Dendritic cell treated with granulocyte-macrophage colony-stimulating factor and Interleukin-4, amounts not matched to agents 40 ng/mL and 50 ng/mL, for 4 days (primary cell): ENCODE data around the gene AANAT.

ENCODE experiments used
- H3K27ac Mint-ChIP-seq: one replicate; pipeline ENCODE4 v1.8.0; 2022; ENCODE audit warnings: mild to moderate bottlenecking, mixed read lengths
- H3K27me3 Mint-ChIP-seq: one replicate; pipeline ENCODE4 v1.8.0; 2022; ENCODE audit warnings: mild to moderate bottlenecking, mixed read lengths
- H3K36me3 Mint-ChIP-seq: one replicate; pipeline ENCODE4 v1.8.0; 2022; ENCODE audit warnings: low read depth, mixed read lengths
- H3K4me1 Mint-ChIP-seq: one replicate; pipeline ENCODE4 v1.8.0; 2022; ENCODE audit warnings: low read depth, mixed read lengths
- H3K4me3 Mint-ChIP-seq: one replicate; pipeline ENCODE4 v1.8.0; 2022; ENCODE audit warnings: mild to moderate bottlenecking, moderate library complexity, mixed read lengths
- H3K9me3 Mint-ChIP-seq: one replicate; pipeline ENCODE4 v1.8.0; 2022; ENCODE audit warnings: mixed read lengths
- intact Hi-C: fragments of 100-400 bp; cut with micrococcal nuclease; formaldehyde crosslinking; loops from one replicate; pipeline ENCODE4 v1.15.0; 2022

Gene AANAT

DNA sequence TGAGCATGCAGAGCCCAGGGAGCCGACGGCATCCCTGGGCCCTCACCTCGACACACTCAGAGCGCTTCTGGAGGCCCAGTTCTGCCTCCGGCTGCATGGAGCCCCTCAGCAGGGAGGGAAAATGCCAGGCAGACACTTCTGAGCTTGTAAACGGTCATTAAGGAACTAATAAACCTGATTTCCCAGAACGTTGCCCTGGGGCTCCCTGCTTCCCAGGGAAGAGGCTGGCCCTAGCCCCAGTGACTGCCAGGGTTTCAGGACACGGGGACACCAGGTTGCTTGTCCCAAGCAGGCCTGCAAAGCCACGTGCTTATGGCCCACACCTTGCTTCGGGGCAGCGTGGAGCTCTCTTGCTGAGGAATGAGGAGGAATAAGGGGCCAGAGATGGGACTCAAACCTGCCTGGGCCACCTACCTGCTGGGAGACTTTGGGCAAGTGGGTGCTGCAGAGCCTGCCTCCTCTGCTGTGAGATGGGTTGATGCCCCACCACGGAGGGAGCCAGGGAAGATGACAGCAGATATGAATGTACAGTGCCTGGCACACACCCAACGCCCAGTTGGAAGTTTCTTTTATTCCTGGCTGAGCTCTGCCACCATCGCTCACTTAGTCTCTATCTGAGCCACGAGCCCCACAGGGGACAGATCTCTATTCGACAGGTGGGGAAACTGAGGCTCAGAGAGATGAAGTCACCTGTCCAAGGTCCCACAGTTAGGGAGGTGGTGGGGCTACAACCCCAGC is 28.4 kb downstream of the AANAT start:
- Mint-ChIP-seq H3K4me3 (no peak overlapping the region), H3K4me1 (peaks cover 100% of the 10 kb centered on the region), H3K36me3 (peaks cover 31% of the 10 kb centered on the region), H3K27me3 (no peaks in the 10 kb centered on the region), H3K27ac (no peak overlapping the region), H3K9me3 (no peaks in the 10 kb centered on the region)
- intact Hi-C loops: loop anchor here (10.0 kb wide), 1 partner anchor 111 kb away; the partner anchor contains the start of gene SPHK1

DNA sequence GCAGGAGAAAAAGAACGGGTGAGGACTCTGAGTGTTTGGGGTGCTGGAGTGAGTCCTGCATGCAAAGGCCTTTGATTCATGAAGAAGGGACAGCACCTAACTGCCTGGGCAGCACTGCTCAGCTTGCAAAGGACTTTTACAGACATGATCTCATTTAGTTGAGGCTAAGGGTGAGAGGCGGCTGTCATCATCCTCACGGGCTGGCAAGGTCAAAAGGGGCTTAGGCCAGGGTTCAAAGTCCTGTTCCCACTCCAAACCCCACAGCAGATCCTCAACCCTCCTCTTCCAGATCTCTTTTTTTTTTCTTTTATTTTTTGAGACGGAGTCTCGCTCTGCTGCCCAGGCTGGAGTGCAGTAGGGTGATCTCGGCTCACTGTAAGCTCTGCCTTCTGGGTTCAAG is 29.1 kb downstream of the AANAT start:
- H3K4me3 Mint-ChIP-seq: no peak overlapping the region
- H3K27me3 Mint-ChIP-seq: no peaks in the 10 kb centered on the region
- H3K4me1 Mint-ChIP-seq: peaks cover 97% of the 10 kb centered on the region
- intact Hi-C loops: loop anchor here (10.0 kb wide), 1 partner anchor 112 kb away; the partner anchor contains the start of gene SPHK1
- no peak overlapping the region for H3K27ac Mint-ChIP-seq
- H3K9me3 Mint-ChIP-seq: no peaks in the 10 kb centered on the region
- H3K36me3 Mint-ChIP-seq: peaks cover 32% of the 10 kb centered on the region

DNA sequence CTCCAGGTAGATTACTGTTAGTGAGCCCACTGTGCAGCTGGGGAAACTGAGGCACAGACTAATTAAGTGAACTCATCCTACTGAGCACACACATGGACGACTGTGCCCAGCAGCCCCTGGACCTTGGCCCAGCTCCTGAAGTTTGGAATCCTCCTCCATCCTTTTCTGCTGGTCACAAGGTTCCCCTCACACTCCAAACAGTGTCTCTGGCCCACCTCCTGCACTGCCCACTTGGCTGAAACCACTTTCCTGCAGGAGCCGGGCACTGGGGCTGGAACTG is 30.2 kb downstream of the AANAT start:
- Mint-ChIP-seq H3K4me3 (peak overlapping the region; percentile 25), H3K27ac (peak overlapping the region; percentile 79), H3K4me1 (peaks cover 97% of the 10 kb centered on the region), H3K27me3 (no peaks in the 10 kb centered on the region), H3K9me3 (no peaks in the 10 kb centered on the region), H3K36me3 (peaks cover 32% of the 10 kb centered on the region)
- intact Hi-C loops: loop anchor here (10.0 kb wide), 1 partner anchor 113 kb away; the partner anchor contains the start of gene SPHK1

DNA sequence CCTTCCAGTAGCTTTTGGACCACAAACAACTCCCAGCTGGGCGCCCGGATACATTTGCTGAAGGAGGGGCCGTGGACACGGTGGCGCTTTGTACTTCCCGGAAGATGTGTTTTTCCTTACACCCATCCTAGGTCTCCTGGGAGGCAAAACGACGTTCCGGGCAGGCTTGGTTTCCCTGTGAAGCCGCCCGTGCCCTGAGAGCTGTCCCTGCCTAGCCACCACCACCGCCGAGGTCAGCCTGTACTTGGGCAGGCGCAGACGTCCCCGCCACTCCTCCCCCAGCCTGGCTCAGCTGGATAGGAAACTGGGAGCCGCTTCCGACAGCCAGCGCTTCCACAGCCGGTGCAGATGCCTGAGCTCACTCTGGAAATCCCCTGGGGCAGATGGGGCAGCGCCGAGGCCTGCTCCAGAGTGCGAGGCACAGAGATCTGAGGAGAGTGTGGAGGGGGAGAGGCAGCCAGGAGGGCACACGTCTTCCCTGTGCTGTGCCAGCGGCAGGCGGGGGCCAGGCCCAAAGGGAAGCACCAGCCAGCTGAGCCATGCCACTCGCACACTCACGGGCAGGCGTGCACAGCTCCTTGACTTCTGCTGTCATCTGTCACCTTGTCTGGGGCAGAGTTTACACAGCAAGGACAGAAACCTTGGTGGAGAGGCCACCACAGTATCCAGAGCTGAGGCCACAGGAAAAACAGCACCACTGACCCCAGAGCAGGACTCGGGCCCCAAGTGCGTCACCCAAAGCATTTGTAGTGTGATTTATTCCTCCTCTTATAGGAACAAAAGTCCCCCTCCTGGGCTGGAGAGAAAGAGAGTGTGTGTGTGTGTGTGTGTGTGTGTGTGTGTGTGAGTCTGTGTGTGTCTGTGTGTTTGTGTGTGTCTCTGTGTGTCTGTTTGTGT is 30.8 kb downstream of the AANAT start:
- peaks cover 32% of the 10 kb centered on the region for H3K36me3 Mint-ChIP-seq
- H3K4me3 Mint-ChIP-seq: peak overlapping the region; percentile 25
- intact Hi-C loops: loop anchor here (10.0 kb wide), 1 partner anchor 113 kb away; the partner anchor contains the start of gene SPHK1
- H3K9me3 Mint-ChIP-seq: no peaks in the 10 kb centered on the region
- peaks cover 96% of the 10 kb centered on the region for H3K4me1 Mint-ChIP-seq
- no peaks in the 10 kb centered on the region for H3K27me3 Mint-ChIP-seq
- peak overlapping the region; percentile 79 for H3K27ac Mint-ChIP-seq

DNA sequence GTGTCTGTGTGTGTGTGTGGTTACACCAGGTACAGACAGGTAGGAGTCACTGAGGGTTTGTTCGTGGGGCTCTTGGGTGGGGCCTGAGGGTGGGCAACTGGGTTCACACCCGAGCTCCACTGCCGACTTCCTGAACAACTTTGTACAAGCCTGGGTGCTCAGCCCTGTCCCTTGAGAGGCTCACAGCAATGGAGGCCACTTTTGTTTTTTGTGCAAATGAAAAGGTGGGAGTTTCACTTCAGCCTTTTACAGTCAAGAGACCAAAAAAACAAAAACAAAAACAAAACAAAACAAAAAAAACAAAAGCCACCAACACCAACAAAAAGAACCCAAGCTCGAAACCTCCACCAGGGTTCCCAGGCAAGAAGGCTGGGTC is 31.5 kb downstream of the AANAT start:
- intact Hi-C loops: loop anchor here (10.0 kb wide), 1 partner anchor 114 kb away; the partner anchor contains the start of gene SPHK1
- H3K27me3 Mint-ChIP-seq: no peaks in the 10 kb centered on the region
- peaks cover 32% of the 10 kb centered on the region for H3K36me3 Mint-ChIP-seq
- H3K4me1 Mint-ChIP-seq: peaks cover 90% of the 10 kb centered on the region
- H3K4me3 Mint-ChIP-seq: no peak overlapping the region
- peak overlapping the region; percentile 79 for H3K27ac Mint-ChIP-seq
- H3K9me3 Mint-ChIP-seq: no peaks in the 10 kb centered on the region

DNA sequence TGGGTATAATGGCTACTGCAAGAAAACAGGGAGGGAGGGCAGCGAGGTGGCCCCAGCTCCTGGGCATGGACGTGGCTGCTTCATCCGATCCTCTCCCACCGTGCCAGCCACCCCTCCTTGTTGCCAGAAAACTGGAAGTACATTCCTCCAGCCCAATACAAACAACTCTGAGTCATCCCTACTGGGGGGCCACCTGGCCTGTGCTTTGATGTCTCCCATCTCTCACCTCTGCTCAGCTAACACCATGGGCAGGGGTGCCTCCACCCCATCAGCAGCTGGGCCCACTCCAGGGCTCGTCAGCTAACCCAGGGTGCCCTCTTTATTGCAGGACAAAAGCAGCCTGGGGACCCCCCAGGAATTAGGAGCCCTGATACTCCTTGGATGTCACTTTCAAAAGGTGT is 31.9 kb downstream of the AANAT start:
- H3K27ac Mint-ChIP-seq: peak overlapping the region; percentile 79
- peaks cover 90% of the 10 kb centered on the region for H3K4me1 Mint-ChIP-seq
- intact Hi-C loops: loop anchor here (10.0 kb wide), 1 partner anchor 114 kb away; the partner anchor contains the start of gene SPHK1
- no peaks in the 10 kb centered on the region for H3K27me3 Mint-ChIP-seq
- H3K4me3 Mint-ChIP-seq: no peak overlapping the region
- no peaks in the 10 kb centered on the region for H3K9me3 Mint-ChIP-seq
- H3K36me3 Mint-ChIP-seq: peaks cover 32% of the 10 kb centered on the region

DNA sequence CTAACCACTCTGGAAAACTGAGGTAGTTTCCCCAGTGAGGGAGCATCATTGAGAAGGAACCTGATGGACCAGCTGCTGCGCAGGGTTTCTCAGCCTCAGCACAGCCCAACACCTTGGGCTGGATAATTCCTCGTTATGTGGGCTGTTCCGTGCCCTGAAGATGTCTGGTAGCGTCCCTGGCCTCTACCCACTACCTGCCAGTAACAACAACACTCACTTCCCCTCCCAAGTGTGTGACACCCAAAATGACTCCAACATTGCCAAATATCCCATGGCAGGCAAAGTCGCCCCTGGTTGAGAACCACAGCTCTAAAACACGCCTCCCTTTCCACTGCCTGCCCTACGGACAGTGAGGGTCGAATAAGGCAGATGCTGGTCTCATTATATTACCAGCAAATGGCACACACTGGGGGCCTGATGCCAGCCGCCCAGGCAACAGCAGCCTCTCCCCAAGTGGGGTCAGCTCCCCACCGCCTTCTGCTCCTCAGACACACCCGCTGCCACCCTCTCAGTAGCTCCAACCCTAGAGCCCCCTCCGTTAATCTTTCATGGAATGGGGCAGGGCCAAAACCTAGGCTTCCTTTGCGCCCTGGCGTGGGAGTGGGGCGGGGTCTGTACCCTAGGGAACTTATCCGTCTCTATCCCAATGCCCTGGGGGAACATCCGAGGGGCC is 32.8 kb downstream of the AANAT start:
- Mint-ChIP-seq H3K9me3 (no peaks in the 10 kb centered on the region), H3K27ac (peak overlapping the region; percentile 88), H3K27me3 (no peaks in the 10 kb centered on the region), H3K4me1 (peaks cover 83% of the 10 kb centered on the region), H3K4me3 (peak overlapping the region; percentile 87), H3K36me3 (peaks cover 32% of the 10 kb centered on the region)
- intact Hi-C loops: no loop called here

DNA sequence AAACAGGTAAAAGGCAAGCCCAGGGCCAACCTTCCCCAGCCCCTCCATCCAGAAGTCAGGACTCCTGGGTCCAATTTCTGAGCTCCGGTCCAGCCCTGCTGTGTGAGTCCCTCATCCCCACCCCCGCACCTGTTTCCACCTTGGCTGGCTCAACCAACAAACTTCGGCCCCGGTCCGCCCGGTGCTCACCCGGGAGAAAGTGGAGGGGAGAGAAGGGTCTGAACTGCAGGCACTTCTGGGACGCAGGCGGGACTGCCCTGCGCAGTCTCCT is 33.3 kb downstream of the AANAT start:
- intact Hi-C loops: loop anchor here (1.0 kb wide), 1 partner anchor 8 kb away; no protein-coding TSS in a partner anchor
- Mint-ChIP-seq H3K4me1 (peaks cover 78% of the 10 kb centered on the region), H3K36me3 (peaks cover 32% of the 10 kb centered on the region), H3K27me3 (no peaks in the 10 kb centered on the region), H3K4me3 (peak overlapping the region; percentile 87), H3K9me3 (no peaks in the 10 kb centered on the region), H3K27ac (peak overlapping the region; percentile 88)

DNA sequence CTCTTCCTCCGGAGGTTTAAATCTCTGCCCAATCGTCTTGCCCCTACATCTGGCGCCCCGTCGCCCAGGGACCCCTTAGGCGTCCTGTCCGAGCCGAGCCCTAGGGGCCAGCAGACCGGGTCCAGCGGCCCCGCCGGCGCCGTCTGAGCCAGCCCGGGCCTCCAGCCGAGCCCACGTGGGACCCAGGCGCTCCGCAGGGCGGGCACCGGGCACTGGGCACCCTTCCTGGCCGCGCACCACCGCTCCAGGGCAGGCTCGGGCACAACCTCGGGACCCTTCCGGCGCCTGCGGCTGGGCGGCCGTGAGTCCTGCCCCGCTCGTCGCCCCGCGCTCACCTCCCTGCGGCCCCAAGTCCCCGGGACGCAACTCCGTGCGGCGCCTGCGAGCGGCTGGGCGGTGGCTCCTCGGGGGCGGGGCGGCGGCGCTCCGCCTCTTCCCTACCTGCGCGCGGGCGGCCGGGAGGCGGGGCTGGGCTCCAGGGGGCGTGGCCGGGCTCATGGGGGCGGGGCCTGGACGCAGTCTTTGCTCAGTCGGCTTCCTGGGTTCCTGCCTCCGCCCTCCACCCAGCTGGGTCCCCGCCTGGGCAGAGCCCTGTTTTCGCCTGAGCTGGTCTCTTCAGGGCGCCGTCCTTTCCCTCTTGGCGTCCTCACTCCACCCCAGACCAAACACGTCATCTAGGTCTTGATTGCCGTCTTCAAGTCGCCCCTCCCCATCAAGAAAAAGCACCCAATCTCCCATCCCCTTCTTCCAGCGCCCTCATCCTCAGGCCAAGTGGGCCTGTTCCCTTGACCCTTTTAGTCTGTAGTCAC is 33.8 kb downstream of the AANAT start, which contains the start of gene RHBDF2:
TSS of gene RHBDF2 (minus strand) at position 406 of the 809 bp plus-strand sequence. CDS start 19,899 bp downstream, outside the sequence.
- H3K36me3 Mint-ChIP-seq: peaks cover 30% of the 10 kb centered on the region
- peaks cover 77% of the 10 kb centered on the region for H3K4me1 Mint-ChIP-seq

DNA sequence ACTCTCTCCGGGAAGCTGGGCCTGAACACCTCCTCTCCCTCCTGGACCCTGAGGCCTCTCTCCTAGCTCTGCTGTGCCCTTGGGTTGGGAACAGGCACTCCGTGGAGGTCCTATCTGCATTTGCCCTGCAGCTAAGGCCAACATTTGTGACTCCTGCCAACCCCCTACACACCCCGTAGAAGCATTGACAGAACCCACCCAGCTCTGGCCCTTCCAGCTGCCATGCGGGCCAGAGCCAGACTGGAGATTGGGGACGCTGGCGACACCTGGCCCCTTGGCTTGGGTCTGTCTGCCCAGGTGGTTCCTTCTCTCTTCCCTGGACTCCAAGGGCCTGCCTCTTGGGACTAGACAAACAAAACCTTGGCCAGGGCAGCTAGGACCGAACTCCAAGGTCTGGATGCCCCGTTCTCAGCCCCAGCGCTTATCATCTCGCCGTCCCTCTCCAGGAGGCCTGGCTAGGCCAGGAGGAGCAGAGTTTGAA is 34.5 kb downstream of the AANAT start:
- H3K4me1 Mint-ChIP-seq: peaks cover 76% of the 10 kb centered on the region
- H3K4me3 Mint-ChIP-seq: peak overlapping the region; percentile 87
- H3K27ac Mint-ChIP-seq: peak overlapping the region; percentile 88
- intact Hi-C loops: loop anchor here (1.0 kb wide), 1 partner anchor 10 kb away; no protein-coding TSS in a partner anchor
- peaks cover 23% of the 10 kb centered on the region for H3K36me3 Mint-ChIP-seq
- H3K9me3 Mint-ChIP-seq: no peaks in the 10 kb centered on the region
- peaks cover 1% of the 10 kb centered on the region for H3K27me3 Mint-ChIP-seq

More for the DNA sequence above, 33.8 kb downstream of the AANAT start, which contains the start of gene RHBDF2:
- intact Hi-C loops: loop anchor here (1.0 kb wide), 1 partner anchor 9 kb away; no protein-coding TSS in a partner anchor
- Mint-ChIP-seq H3K4me3 (peak within 1 kb of the TSS; percentile 87), H3K9me3 (no peaks in the 10 kb centered on the region), H3K27me3 (no peaks in the 10 kb centered on the region), H3K27ac (peak within 1 kb of the TSS; percentile 88)

DNA sequence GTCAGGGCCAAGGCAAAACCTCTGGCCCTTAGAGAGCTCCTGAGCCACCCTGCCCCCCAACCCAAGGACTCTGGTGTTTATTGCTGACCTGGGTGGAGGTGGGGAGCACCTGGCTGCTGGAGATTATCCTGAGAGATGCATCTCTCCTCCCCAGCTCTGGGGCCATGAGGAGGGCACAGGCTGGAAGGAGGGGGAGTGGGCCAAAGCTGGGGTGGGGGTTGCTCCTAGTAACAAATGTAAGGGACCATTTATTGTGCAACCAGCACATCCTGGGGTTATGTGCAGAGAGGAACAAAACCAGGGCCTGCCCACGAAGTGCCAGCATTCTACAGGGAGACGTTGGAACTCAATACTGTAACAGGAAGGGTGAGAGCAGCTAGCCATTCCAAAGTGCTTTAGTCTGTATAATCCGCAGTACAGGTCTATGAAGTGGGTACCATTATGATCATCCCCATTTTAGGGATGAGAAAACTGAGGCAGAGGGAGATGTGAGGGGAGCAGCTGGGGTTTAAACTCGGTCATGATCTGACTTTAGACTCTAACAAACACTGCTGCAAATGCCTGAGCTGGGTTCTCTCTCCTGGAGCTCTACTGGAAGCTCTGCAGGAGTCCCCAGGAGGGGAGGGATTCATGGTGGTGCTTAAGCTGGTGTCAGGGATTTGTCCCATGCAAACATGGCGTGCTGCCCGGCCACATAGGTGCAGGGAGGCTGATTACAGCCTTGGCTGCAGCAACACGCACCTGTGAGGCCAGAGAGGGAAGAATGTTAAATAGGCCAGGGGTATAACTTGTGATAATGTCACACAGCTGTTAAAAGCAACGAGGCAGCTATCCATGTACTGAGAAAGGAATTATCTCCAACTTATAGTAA is 35.2 kb downstream of the AANAT start:
- peak overlapping the region; percentile 88 for H3K27ac Mint-ChIP-seq
- H3K4me1 Mint-ChIP-seq: peaks cover 71% of the 10 kb centered on the region
- H3K4me3 Mint-ChIP-seq: no peak overlapping the region
- H3K36me3 Mint-ChIP-seq: peaks cover 16% of the 10 kb centered on the region
- no peaks in the 10 kb centered on the region for H3K9me3 Mint-ChIP-seq
- peaks cover 6% of the 10 kb centered on the region for H3K27me3 Mint-ChIP-seq
- intact Hi-C loops: no loop called here

DNA sequence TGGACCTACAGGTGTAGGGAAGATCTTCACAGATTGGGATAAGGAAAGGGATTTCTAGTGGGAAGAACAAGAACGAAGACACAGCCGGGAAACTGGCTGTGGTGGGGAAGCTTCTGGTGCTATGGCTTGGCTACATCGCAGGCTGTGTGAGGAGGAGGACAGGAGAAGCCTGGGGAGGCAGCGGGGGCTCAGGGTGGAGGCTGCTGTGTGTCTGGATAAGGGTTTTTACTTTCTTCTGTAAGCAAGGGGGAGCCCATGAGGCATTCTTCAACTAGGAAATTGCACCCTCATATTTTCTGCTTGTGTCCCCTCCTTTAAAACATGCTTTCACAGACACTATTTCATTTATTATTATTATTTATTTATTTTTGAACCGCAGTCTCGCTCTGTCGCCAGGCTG is 36.7 kb downstream of the AANAT start:
- peaks cover 7% of the 10 kb centered on the region for H3K36me3 Mint-ChIP-seq
- H3K4me3 Mint-ChIP-seq: no peak overlapping the region
- peaks cover 56% of the 10 kb centered on the region for H3K4me1 Mint-ChIP-seq
- H3K27me3 Mint-ChIP-seq: peaks cover 18% of the 10 kb centered on the region
- peak overlapping the region; percentile 35 for H3K27ac Mint-ChIP-seq
- H3K9me3 Mint-ChIP-seq: no peaks in the 10 kb centered on the region
- intact Hi-C loops: no loop called here
